Endothelial cell of hepatic sinusoid (primary cell): Measurements from ENCODE around the gene PTGDS.

Source experiments
- in situ Hi-C: cut with HindIII; loops from 2 replicates; pipeline ENCODE4 v1.10.0; 2017; ENCODE audit warnings: low sequenced_read_pairs

The PTGDS gene

GRCh38 chr9:137030538-137031527, 53.5 kb downstream of the PTGDS start:
- in situ Hi-C loops, result no loop called here
